Cardiac fibroblast (primary cell): Measurements from ENCODE around the gene IP6K3.

Experiments
- DNase-seq, 2 donors: peaks; one replicate each; pipeline versions ENCODE4 v3.0.0 to v3.0.0-alpha.2; 2010; ENCODE audit warnings: low read depth in 2 of 2
- H3K4me3 ChIP-seq, 2 donors: replicated peaks in 1 of 2; 1 replicate in 1 of 2; 2 replicates in 1 of 2; pipeline ENCODE4 v1.5.1; 2011; ENCODE audit warnings: low read depth in 2 of 2, low read length in 2 of 2, mild to moderate bottlenecking in 2 of 2, moderate library complexity in 1 of 2
- TF ChIP-seq, protein P1 (sequence below): IDR thresholded peaks from one replicate; pipeline ENCODE4 v1.5.1; 2011; ENCODE audit warnings: low read depth, mild to moderate bottlenecking, low read length, inconsistent platforms

IP6K3 gene

DNA sequence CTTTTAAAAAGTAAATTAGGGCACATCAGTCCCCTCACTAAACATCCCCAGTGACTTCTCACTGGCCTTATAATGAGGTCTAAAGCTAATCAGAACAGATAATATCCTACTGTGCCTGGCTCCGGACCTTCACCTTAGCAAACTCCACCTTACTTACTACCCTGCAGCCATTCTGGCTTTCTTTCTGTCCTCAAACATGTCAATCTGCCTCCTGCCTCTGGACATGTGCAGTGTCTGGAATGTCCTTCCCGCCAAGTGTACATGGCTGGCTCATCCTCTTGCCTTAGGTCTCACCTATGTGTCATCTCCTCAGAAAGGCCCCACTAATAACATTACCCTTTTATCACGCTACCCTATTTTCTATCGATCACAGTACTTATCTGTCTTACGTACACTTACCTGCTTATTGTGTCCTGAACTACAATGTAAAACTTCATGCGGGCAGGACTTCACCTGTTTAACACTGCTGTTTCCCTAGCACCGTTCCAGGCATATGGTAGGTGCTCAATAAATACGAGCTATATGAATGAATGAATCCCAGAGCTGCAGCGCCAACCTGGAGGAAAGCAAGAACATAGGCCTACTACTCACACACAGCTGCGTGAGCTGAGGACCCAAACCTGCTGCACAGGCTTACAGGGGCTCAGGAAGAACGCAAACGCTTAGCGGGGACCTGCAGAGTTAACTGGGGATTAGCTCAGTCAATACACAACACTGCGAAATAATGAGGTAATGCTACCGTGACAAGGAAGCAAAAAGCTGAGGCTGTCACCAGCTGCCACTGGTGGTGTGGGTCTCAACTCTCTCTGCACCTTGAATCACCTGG is 36.2 kb downstream of the IP6K3 start:
- DNase-seq: no peak
- TF ChIP-seq, protein P1, sequence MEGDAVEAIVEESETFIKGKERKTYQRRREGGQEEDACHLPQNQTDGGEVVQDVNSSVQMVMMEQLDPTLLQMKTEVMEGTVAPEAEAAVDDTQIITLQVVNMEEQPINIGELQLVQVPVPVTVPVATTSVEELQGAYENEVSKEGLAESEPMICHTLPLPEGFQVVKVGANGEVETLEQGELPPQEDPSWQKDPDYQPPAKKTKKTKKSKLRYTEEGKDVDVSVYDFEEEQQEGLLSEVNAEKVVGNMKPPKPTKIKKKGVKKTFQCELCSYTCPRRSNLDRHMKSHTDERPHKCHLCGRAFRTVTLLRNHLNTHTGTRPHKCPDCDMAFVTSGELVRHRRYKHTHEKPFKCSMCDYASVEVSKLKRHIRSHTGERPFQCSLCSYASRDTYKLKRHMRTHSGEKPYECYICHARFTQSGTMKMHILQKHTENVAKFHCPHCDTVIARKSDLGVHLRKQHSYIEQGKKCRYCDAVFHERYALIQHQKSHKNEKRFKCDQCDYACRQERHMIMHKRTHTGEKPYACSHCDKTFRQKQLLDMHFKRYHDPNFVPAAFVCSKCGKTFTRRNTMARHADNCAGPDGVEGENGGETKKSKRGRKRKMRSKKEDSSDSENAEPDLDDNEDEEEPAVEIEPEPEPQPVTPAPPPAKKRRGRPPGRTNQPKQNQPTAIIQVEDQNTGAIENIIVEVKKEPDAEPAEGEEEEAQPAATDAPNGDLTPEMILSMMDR: no peak
- H3K4me3 ChIP-seq: peak overlapping the region; percentile 93 to 97

DNA sequence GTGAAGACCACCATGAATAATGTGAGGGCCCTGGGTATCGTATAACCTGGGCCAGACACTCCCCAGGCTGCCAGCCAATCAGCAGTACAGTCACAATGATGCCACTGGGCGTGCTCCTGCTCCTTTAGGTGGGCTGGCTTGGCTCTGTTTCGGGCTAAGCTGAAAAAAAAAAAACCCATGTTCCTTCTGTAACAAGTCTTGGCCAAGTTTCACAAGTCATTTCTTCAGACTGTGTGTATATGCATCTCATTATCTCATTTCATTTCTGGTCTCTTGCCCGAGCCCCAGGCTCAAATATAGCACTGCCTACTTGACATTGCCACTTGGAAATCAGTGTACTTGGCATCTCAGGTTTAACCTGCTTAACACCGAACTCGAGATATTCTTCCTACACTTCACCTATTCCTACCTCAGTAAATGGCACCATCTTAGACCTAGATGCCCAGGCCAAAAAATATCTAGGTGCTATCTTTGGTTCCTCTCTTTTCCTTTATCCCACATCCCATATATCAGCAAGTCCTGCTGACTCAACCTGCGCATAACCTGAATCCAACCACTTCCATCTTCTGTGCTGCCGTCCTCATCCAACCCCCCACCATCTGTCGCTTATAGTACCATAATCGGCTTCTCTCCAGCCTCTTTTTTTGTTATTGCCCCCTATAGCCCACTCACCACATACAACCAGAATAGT is 37.0 kb downstream of the IP6K3 start:
- H3K4me3 ChIP-seq: no peak overlapping the region
- TF ChIP-seq, protein P1: no peak
- peak in 1 of 2 donors; percentile 43 for DNase-seq

- DNase-seq: no peak
- H3K4me3 ChIP-seq: no peak overlapping the region
- TF ChIP-seq, protein P1: no peak
Measured at GRCh38 chr6:33708516-33709204, 38.0 kb downstream of the IP6K3 start.

GRCh38 chr6:33707771-33708170 is 38.9 kb downstream of the IP6K3 start:
- DNase-seq: no peak
- no peak overlapping the region for H3K4me3 ChIP-seq
- TF ChIP-seq, protein P1: no peak

- DNase-seq: no peak
- no peak overlapping the region for H3K4me3 ChIP-seq
- TF ChIP-seq, protein P1: no peak
Measured at GRCh38 chr6:33705955-33706725, 40.6 kb downstream of the IP6K3 start.

DNA sequence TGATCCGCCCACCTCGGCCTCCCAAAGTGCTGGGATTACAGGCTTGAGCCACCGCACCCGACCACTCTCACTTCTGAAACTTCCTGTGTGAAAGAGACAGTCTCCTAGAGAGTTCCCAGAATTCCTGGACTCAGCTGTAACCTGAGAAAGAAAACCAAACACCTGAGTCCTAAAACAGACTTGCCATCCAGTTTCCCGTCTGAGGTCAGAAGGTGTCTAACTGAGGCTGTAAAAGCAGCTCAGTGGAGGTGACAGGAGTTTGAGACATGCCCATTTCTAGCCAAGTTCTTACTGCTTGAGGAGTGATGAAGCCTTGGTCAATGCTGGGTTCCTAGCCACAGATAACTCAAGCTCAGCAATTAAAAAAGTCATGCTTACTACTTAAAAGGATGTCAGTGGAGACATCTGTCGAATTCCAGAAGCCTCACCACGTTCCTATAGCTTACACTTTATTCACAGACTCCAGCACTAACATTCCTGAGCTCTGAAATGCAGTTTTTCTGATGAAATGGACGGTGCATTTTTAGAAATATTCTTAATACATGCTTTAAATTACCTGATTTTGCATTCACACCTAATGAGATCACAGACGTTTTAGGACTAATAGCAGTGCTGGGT is 41.3 kb downstream of the IP6K3 start:
- H3K4me3 ChIP-seq: no peak overlapping the region
- TF ChIP-seq, protein P1: no peak
- no peak for DNase-seq
